ENCODE results near the gene SLC6A6. TPM values are rescaled to one million over a fixed set of nuclear protein-coding genes. Genes with fewer than 3 reads are reported as not detected.

Gene SLC6A6
- total and polyA plus RNA-seq, 10 of the 15 experiments (the other 5 are each of a cell fraction or from before 2014, with no cell fraction given) = 5.6 to 47.0 (median 20.2) TPM

DNA sequence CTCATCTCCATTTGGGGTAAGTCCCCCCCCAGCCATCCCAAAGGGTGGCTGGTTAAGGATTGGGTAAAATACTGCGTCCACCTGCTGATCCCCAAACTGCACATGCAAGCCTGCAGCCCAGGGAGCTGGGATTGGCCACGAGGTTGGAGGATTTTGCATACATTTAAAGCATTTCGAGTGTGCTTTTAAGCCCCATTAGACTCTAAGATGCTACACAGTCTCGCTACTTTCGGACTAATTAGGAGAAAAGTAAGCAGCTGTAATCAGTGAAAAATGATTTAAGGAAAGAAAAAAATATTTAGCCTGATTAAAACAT lies 23.9 kb downstream of the SLC6A6 start:
- Histone ChIP-seq H3K4me1 (ENCODE audit: control insufficient read depth, insufficient read depth, low read length) (peaks cover 81% of the 10 kb centered on the region), H3K27me3 (replicated peaks in 1 of 2; ENCODE audit: control insufficient read depth in 2 of 2, insufficient read depth in 2 of 2, low read length in 1 of 2) (no peaks in the 10 kb centered on the region), H2AFZ (ENCODE audit: control insufficient read depth, low read depth, low read length) (peak overlapping the region; percentile 62), H4K20me1 (ENCODE audit: control insufficient read depth, insufficient read depth) (no peaks in the 10 kb centered on the region), H3K4me3 (0 out of 2 replicates have a peak overlapping the region, but pooled peaks have one; percentile 28), H3K9me3 (replicated peaks; ENCODE audit: control insufficient read depth, insufficient read depth, low read length) (no peaks in the 10 kb centered on the region), H3K36me3 (ENCODE audit: control insufficient read depth in 2 of 2, insufficient read depth in 2 of 2, low read length in 1 of 2) (no peaks in the 10 kb centered on the region), H3K79me2 (ENCODE audit: control insufficient read depth, insufficient read depth, low read length) (peaks cover 24% of the 10 kb centered on the region), H3K4me2 (ENCODE audit: control insufficient read depth, insufficient read depth) (peak overlapping the region; percentile 76), H3K27ac (ENCODE audit: control insufficient read depth, insufficient read depth) (peak overlapping the region; percentile 65), H3K9ac (ENCODE audit: control insufficient read depth, insufficient read depth, low read length) (peak overlapping the region; percentile 7; the same call in 1 of the 2 replicates)
- SMC1A ChIA-PET (ENCODE audit: uncharacterized antibody, unreplicated experiment) = interaction anchor here (0.5 to 11.7 kb wide), 8 partner anchors 13 to 248 kb away, joined by 3 to 143 read pairs (median 4); partner anchors contain the start of genes LSM3, SLC6A6 and XPC
- CTCF ChIA-PET = interaction anchor here (0.7 to 3.6 kb wide), 7 partner anchors 18 to 600 kb away, joined by 3 to 15 read pairs (median 4); no protein-coding TSS in a partner anchor
- WGBS (ENCODE audit: insufficient coverage, insufficient replicate concordance, low lambda C conversion rate, missing lambda C conversion rate) = 57% methylated on average over 5 of the region's 5 CpGs
- BruUV-seq (replicated peaks) = no TSS peak
- POLR2A ChIA-PET = interaction anchor here (0.9 to 5.9 kb wide), 2 partner anchors 12 to 22 kb away, joined by 4 to 47 read pairs; partner anchors contain the start of gene SLC6A6
- ATAC-seq (no peak), FAIRE-seq (no peak), DNase-seq (ENCODE audit: low read depth, low spot score) (no peak)
- RAD21 ChIA-PET (ENCODE audit: unreplicated experiment) = interaction anchor here (1.5 to 11.7 kb wide), 2 partner anchors 22 to 32 kb away, joined by 7 to 144 read pairs; partner anchors contain the start of gene SLC6A6
- intact Hi-C loops (cut with micrococcal nuclease; ENCODE audit: unreplicated experiment) = no loop called here
- no peak for TF ChIP-seq ZNF384 (IDR thresholded peaks at IDR 0.05; ENCODE audit: borderline replicate concordance, low read depth, low read length)
- TF ChIP-seq TCF7 (IDR thresholded peaks at IDR 0.05; ENCODE audit: borderline replicate concordance) = no peak
- peak; percentile 0; the same call in 1 of the 2 replicates for TF ChIP-seq EED (IDR thresholded peaks at IDR 0.05; ENCODE audit: low read depth)
- TF ChIP-seq CBFB (IDR thresholded peaks at IDR 0.05; ENCODE audit: low read depth) = 0 out of 2 replicates have a peak, but pooled peaks have one; percentile 9
- TF ChIP-seq NFXL1 (IDR thresholded peaks at IDR 0.05; ENCODE audit: borderline replicate concordance) = no peak
- TF ChIP-seq ZBED1 (IDR thresholded peaks at IDR 0.05; ENCODE audit: borderline replicate concordance) = 0 out of 2 replicates have a peak, but pooled peaks have one; percentile 32
- TF ChIP-seq IKZF1 (conservative IDR thresholded peaks at IDR 0.05) = 0 out of 2 replicates have a peak, but pooled peaks have one; percentile 10
- in situ Hi-C loops (cut with MboI) = no loop called here

Measured in GM12878 (cell line).